Heart left ventricle (tissue), 16 donors: ENCODE results near the gene TRIM33. TPM values are rescaled to one million over a fixed set of nuclear protein-coding genes. Genes with fewer than 3 reads are reported as not detected.

Experiments
- ATAC-seq, 4 donors: fragments of 200-7000 bp; cut with Tn5 transposase; one replicate each; pipeline ENCODE4 v1.9.1; 2020 to 2022; ENCODE audit warnings: moderate library complexity in 4 of 4, mild to moderate bottlenecking in 3 of 4, moderate number of reproducible peaks in 1 of 4
- DNase-seq, 5 donors: peaks; one replicate each; pipeline ENCODE4 v3.0.0-alpha.2; 2020
- H3K27ac ChIP-seq, 12 donors: fragments of 200-600 bp; sonication (generic) in 4 of 12; one replicate each; pipeline versions ENCODE4 v1.5.0 to v1.8.0; 2016 to 2022; ENCODE audit warnings: mild to moderate bottlenecking in 2 of 12
- H3K27me3 ChIP-seq, 9 donors: fragments of 200-600 bp; sonication (generic) in 2 of 9; one replicate each; pipeline versions ENCODE4 v1.5.1 to v1.8.0; 2016 to 2022; ENCODE audit warnings: mild to moderate bottlenecking in 3 of 9
- H3K36me3 ChIP-seq, 9 donors: fragments of 200-600 bp; sonication (generic) in 2 of 9; one replicate each; pipeline versions ENCODE4 v1.5.0 to v1.8.0; 2018 to 2022; ENCODE audit warnings: mild to moderate bottlenecking in 2 of 9
- H3K4me1 ChIP-seq, 12 donors: fragments of 200-600 bp; sonication (generic) in 4 of 12; one replicate each; pipeline versions ENCODE4 v1.5.0 to v1.8.0; 2016 to 2022; ENCODE audit warnings: mild to moderate bottlenecking in 3 of 12
- H3K4me3 ChIP-seq, 12 donors: fragments of 200-600 bp; sonication (generic) in 4 of 12; one replicate each; pipeline versions ENCODE4 v1.5.0 to v1.8.0; 2017 to 2022; ENCODE audit warnings: mild to moderate bottlenecking in 9 of 12, moderate library complexity in 4 of 12
- H3K9me3 ChIP-seq, 12 donors: fragments of 200-600 bp; sonication (generic) in 4 of 12; one replicate each; pipeline versions ENCODE4 v1.5.0 to v1.8.0; 2016 to 2022; ENCODE audit warnings: mild to moderate bottlenecking in 1 of 12
- POLR2A ChIP-seq, 2 donors: fragments of 450-650 bp; IDR thresholded peaks; one replicate each; pipeline ENCODE4 v1.6.1; 2017; ENCODE audit warnings: antibody characterized with exemption in 2 of 2, mild to moderate bottlenecking in 2 of 2, moderate library complexity in 2 of 2
- WGBS, 4 donors: extraction: QIAGEN DNeasy Blood & Tissue Kit in 2 of 4; methylation state at CpG; one replicate each; pipeline versions ENCODE4 v1.1.5 to v1.1.7; 2013 to 2018; 5-methylcytosine and 5-hydroxymethylcytosine counted together
- intact Hi-C, 10 donors: fragments of 100-400 bp; cut with DNase I; formaldehyde crosslinking; loops; one replicate each; pipeline versions ENCODE4 v1.11.1 to v1.14.2; 2022
- polyA plus RNA-seq, 2 donors: library from polyadenylated mRNA; stranded (reverse); fragments of 200-250 nt; gene quantifications; one replicate each; pipeline ENCODE4 v1.2.3, GENCODE V29; 2013
- total RNA-seq, 9 donors: library from RNA; depleted of rRNA in 2 of 9; stranded (reverse); fragments of >200 nt in 2 of 9; fragmentation: NEBNext Ultra II Directional in 3 of 9; extraction: Animal tissue kit (Norgen Biotek cat#: 25700) in 3 of 9; gene quantifications; one replicate each; pipeline versions ENCODE4 v1.1.0 to v1.2.4, GENCODE V29; 2016 to 2023
- TF ChIP-seq, protein P1 (sequence below), 12 donors: fragments of 200-600 bp; sonication (generic) in 4 of 12; IDR thresholded peaks; one replicate each; pipeline versions ENCODE4 v1.5.0 to v1.8.0; 2018 to 2022; ENCODE audit warnings: antibody characterized with exemption in 12 of 12, mild to moderate bottlenecking in 5 of 12
- donor health status: ischemic (EF 13 %, LVEDD 7.1; RV severe dilation, severe dysfunction).
- donor health status: healthy with polysubstance abuse.
- donor health status: DM: no; HTN: yes; CAD: no.
- donor health status: DM: no; HTN: no; CAD: no.
- donor health status: ischemic (EF 25% LVEDD 6.9; RV normal size, moderate dysfunction).
- donor health status: ischemic (EF 25% LVEDD 5.7; RV mildly dilated, moderate dysfunction).
- donor health status: healthy.
- donor health status: DM: yes; HTN: yes; CAD: no.
- donor health status: ischemic (EF 35%, LVEDD 5.7; RV mildly dilated, moderate dysfunction).
- donor health status: nonischemic (EF 11% LVEDD 7.7; RV severe dilation, severe dysfunction).
- donor health status: DM: yes; HTN: yes; CAD: no.
- donor health status: PGD.
- donor health status: ischemic (EF 29% LVEDD 5.4; RV normal size, mild dysfunction).
- donor health status: nonischemic (EF 23%, LVEDD 6.1; RV moderate dilation, normal function).

The TRIM33 gene
- total and polyA plus RNA-seq, 11 donors, result 6.1 to 30.8 (median 17.3) TPM

GRCh38 chr1:114517348-114517747 is 6.3 kb upstream of the TRIM33 start:
- ATAC-seq, result no peak

DNA sequence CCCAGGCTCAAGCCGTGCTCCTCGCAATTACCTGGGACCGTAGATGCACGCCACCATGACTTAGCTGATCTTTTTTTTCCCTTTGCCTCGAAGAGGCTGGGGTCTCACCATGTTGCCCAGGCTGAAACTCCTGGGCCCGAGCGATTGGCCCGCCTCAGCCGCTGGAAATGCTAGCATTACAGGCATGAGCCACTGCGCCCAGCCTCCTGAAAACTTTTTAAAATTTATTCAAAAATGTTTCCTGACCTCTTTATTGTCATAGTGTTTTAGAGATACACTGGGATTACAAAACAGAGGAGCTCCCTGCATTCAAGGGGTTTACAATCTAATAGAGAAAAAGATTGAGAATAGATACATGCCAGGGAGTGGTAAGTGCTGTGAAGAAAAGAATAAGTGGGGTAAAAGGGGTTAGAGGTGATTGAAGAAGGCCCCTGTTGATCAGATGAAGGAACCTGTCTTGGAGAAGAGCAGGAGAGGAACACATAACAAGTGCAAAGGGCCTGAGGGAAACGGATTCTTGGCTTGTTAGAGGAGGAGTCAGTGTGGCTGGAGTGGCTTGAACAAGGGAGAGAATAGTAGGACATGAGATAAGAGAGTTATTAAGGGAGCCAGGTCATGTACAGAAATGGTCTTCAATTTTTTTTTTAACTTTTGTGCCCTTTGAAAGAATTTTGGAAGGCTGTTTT is 1.7 kb upstream of the TRIM33 start:
- no peaks in the 10 kb centered on the region for H3K36me3 ChIP-seq
- peak overlapping the region in 3 of 12 donors; percentile 76 to 96 (median 96) for H3K4me3 ChIP-seq
- peaks cover 0 to 37% (median 24%) of the 10 kb centered on the region in 12 donors for H3K4me1 ChIP-seq
- 87 to 89% (median 88%) methylated on average over 11 of the region's 11 CpGs for WGBS, 4 donors
- no peaks in the 10 kb centered on the region for H3K27me3 ChIP-seq
- intact Hi-C loops, result loop anchor here in 6 of 10 donors (5.0 kb wide), 7 partner anchors 65 to 245 kb away; partner anchors contain the start of genes BCAS2 (in 1 of the 6) and CSDE1 (in 1 of the 6)
- TF ChIP-seq, protein P1, sequence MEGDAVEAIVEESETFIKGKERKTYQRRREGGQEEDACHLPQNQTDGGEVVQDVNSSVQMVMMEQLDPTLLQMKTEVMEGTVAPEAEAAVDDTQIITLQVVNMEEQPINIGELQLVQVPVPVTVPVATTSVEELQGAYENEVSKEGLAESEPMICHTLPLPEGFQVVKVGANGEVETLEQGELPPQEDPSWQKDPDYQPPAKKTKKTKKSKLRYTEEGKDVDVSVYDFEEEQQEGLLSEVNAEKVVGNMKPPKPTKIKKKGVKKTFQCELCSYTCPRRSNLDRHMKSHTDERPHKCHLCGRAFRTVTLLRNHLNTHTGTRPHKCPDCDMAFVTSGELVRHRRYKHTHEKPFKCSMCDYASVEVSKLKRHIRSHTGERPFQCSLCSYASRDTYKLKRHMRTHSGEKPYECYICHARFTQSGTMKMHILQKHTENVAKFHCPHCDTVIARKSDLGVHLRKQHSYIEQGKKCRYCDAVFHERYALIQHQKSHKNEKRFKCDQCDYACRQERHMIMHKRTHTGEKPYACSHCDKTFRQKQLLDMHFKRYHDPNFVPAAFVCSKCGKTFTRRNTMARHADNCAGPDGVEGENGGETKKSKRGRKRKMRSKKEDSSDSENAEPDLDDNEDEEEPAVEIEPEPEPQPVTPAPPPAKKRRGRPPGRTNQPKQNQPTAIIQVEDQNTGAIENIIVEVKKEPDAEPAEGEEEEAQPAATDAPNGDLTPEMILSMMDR (IDR thresholded peaks at IDR 0.05), result no peak
- no peak for TF ChIP-seq POLR2A (IDR thresholded peaks at IDR 0.05)
- ATAC-seq (no peak), DNase-seq (no peak)
- peak overlapping the region in 2 of 12 donors; percentile 97 to 99 for H3K27ac ChIP-seq
- H3K9me3 ChIP-seq, result no peaks in the 10 kb centered on the region

More at GRCh38 chr1:114517348-114517747, 6.3 kb upstream of the TRIM33 start:
- Histone ChIP-seq H3K4me1 (peaks cover 0 to 9% (median under 1%) of the 10 kb centered on the region in 12 donors), H3K36me3 (no peaks in the 10 kb centered on the region), H3K27me3 (no peaks in the 10 kb centered on the region), H3K9me3 (no peaks in the 10 kb centered on the region), H3K4me3 (no peak overlapping the region), H3K27ac (no peak overlapping the region)
- WGBS, 4 donors, result 65 to 89% (median 81%) methylated on average over 2 of the region's 2 CpGs
- no peak for DNase-seq
- intact Hi-C loops, result loop anchor here in 2 of 10 donors (5.0 kb wide), 2 partner anchors 60 to 145 kb away; no protein-coding TSS in a partner anchor
- TF ChIP-seq, protein P1 (IDR thresholded peaks at IDR 0.05), result no peak
- TF ChIP-seq POLR2A (IDR thresholded peaks at IDR 0.05), result no peak

GRCh38 chr1:114510274-114511031 is 550 bp downstream of the TRIM33 start:
- Histone ChIP-seq H3K4me1 (peaks cover 0 to 51% (median 32%) of the 10 kb centered on the region in 12 donors), H3K27ac (peak overlapping the region; percentile 63 to 99 (median 96)), H3K9me3 (no peaks in the 10 kb centered on the region), H3K36me3 (peaks cover 0 to 10% (median 5%) of the 10 kb centered on the region in 9 donors), H3K27me3 (no peaks in the 10 kb centered on the region), H3K4me3 (peak overlapping the region; percentile 72 to 100 (median 95))
- WGBS, 4 donors, result 0% methylated on average over 27 to 71 of the region's 71 CpGs
- TF ChIP-seq, protein P1 (IDR thresholded peaks at IDR 0.05), result no peak
- TF ChIP-seq POLR2A (IDR thresholded peaks at IDR 0.05), result no peak
- ATAC-seq (peak; percentile 10 to 82 (median 49)), DNase-seq (peak; percentile 36 to 68 (median 51))
- intact Hi-C loops, result loop anchor here in 6 of 10 donors (2.0 to 5.0 kb wide), 10 partner anchors 67 to 247 kb away; partner anchors contain the start of genes BCAS2 (in 2 of the 6), CSDE1 (in 2 of the 6) and DENND2C (in 1 of the 6)
